HG02840 (cell line): Measurements from ENCODE around the gene AGGF1.
A peak's percentile ranks its signal among the peaks of the same experiment; 100 is the strongest.
"Not testable (repeated sequence)": the region's sequence is repeated elsewhere in the genome, so short reads cannot be mapped to it uniquely, and the experiment has no call there.

Experiments used
- ATAC-seq: cut with Tn5 transposase; IDR thresholded peaks from one replicate; pipeline ENCODE4 v1.9.1; 2021; ENCODE audit warnings: mild to moderate bottlenecking, moderate library complexity, moderate number of reproducible peaks; ENCODE audit not compliant: unreplicated experiment, low FRiP score

AGGF1 gene

GRCh38 chr5:77083088-77083487 lies 52.9 kb downstream of the AGGF1 start:
- ATAC-seq, result no peak

- ATAC-seq, result no peak
Measured at GRCh38 chr5:77086368-77086688, 56.1 kb downstream of the AGGF1 start.

GRCh38 chr5:77086689-77087483 lies 56.7 kb downstream of the AGGF1 start, which contains the start of gene ZBED3:
Gene ZBED3, minus strand, starts transcription at chr5:77087285. Its CDS starts 9,407 bp downstream, at chr5:77077878.
- ATAC-seq, result peak; percentile 56

GRCh38 chr5:77087484-77088261 lies 57.5 kb downstream of the AGGF1 start:
- ATAC-seq, result no peak

GRCh38 chr5:77095189-77095588 lies 65.0 kb downstream of the AGGF1 start:
- ATAC-seq, result no peak

GRCh38 chr5:77101298-77101697 lies 71.1 kb downstream of the AGGF1 start:
- ATAC-seq, result no peak

- no peak for ATAC-seq
Measured at GRCh38 chr5:77102549-77102948, 72.3 kb downstream of the AGGF1 start.

GRCh38 chr5:77103457-77103856 lies 73.3 kb downstream of the AGGF1 start:
- ATAC-seq, result no peak

- ATAC-seq, result no peak
Measured at GRCh38 chr5:77104813-77105212, 74.6 kb downstream of the AGGF1 start.

- ATAC-seq, result not testable (repeated sequence)
Measured at GRCh38 chr5:77107035-77107434, 76.8 kb downstream of the AGGF1 start.
